GM12865 (cell line): ENCODE results near the gene MED15.

ENCODE experiments used
- DNase-seq: peaks from one replicate; pipeline ENCODE4 v3.0.0; 2010; ENCODE audit warnings: low read depth
- H3K4me3 ChIP-seq: 2 replicates; pipeline ENCODE4 v1.5.1; 2011; ENCODE audit warnings: mild to moderate bottlenecking, low read depth, low read length, control low read depth
- CTCF ChIP-seq: IDR thresholded peaks from 2 replicates; pipeline ENCODE4 v1.5.1; 2011; ENCODE audit warnings: low read length, control low read depth, low read depth, inconsistent platforms; ENCODE audit not compliant: insufficient read depth; ENCODE audit errors: missing control alignments

The MED15 gene

GRCh38 chr22:20517422-20517821 lies 10.0 kb downstream of the MED15 start:
- DNase-seq: peak; percentile 50
- H3K4me3 ChIP-seq: no peak overlapping the region
- no peak for TF ChIP-seq CTCF

GRCh38 chr22:20517841-20518592 lies 10.6 kb downstream of the MED15 start:
- no peak for DNase-seq
- H3K4me3 ChIP-seq: no peak overlapping the region
- TF ChIP-seq CTCF: no peak

- H3K4me3 ChIP-seq: no peak overlapping the region
- no peak for DNase-seq
- TF ChIP-seq CTCF: no peak
Measured at GRCh38 chr22:20519558-20519957, 12.1 kb downstream of the MED15 start.

GRCh38 chr22:20520093-20520511 lies 12.7 kb downstream of the MED15 start:
- DNase-seq: no peak
- TF ChIP-seq CTCF: no peak
- H3K4me3 ChIP-seq: no peak overlapping the region

- H3K4me3 ChIP-seq: no peak overlapping the region
- DNase-seq: no peak
- no peak for TF ChIP-seq CTCF
Measured at GRCh38 chr22:20522134-20523004, 15.0 kb downstream of the MED15 start.

GRCh38 chr22:20523086-20523983 lies 15.9 kb downstream of the MED15 start:
- no peak for TF ChIP-seq CTCF
- H3K4me3 ChIP-seq: no peak overlapping the region
- DNase-seq: peak; percentile 53
